Upper lobe of left lung (tissue), 4 donors: ENCODE data around the gene DLGAP1.

Experiments
- POLR2A ChIP-seq, 4 donors: fragments of 450-650 bp; IDR thresholded peaks; one replicate each; pipeline ENCODE4 v1.5.1; 2016 to 2017; ENCODE audit warnings: antibody characterized with exemption in 4 of 4, mild to moderate bottlenecking in 2 of 4
- POLR2AphosphoS5 ChIP-seq, 2 donors: sonication (generic); formaldehyde crosslinking; IDR thresholded peaks; one replicate each; pipeline ENCODE4 v1.5.1; 2017; ENCODE audit warnings: antibody characterized with exemption in 2 of 2
- TF ChIP-seq, protein P1 (sequence below), 6 experiments: fragments of 450-650 bp in 4 of 6; fragments of 200-600 bp in 2 of 6; sonication (generic) in 2 of 6; IDR thresholded peaks; one replicate each; pipeline ENCODE4 v1.5.1; 2016 to 2019; ENCODE audit warnings: antibody characterized with exemption in 6 of 6

DNA sequence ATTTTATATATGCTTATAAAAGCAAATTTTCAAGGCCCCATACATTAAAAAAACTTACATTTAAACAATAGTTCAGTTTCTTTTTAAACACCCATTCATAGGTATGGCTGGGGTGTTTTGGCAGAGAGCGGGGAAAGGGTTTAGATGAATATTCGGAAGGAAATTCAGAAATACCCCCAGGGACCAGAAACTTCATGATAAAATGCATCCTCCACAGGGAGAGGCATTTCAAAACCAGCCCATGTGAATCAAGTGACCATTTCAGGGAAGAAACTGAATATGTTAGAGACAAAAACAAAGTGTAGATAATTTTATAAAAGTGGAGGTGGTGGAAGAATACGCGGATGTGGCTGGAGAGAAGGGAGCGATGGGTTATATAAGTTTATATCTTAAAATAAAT lies 678.0 kb downstream of the DLGAP1 start:
- TF ChIP-seq, protein P1, sequence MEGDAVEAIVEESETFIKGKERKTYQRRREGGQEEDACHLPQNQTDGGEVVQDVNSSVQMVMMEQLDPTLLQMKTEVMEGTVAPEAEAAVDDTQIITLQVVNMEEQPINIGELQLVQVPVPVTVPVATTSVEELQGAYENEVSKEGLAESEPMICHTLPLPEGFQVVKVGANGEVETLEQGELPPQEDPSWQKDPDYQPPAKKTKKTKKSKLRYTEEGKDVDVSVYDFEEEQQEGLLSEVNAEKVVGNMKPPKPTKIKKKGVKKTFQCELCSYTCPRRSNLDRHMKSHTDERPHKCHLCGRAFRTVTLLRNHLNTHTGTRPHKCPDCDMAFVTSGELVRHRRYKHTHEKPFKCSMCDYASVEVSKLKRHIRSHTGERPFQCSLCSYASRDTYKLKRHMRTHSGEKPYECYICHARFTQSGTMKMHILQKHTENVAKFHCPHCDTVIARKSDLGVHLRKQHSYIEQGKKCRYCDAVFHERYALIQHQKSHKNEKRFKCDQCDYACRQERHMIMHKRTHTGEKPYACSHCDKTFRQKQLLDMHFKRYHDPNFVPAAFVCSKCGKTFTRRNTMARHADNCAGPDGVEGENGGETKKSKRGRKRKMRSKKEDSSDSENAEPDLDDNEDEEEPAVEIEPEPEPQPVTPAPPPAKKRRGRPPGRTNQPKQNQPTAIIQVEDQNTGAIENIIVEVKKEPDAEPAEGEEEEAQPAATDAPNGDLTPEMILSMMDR (IDR thresholded peaks at IDR 0.05), result no peak
- no peak for TF ChIP-seq POLR2A (IDR thresholded peaks at IDR 0.05)
- no peak for TF ChIP-seq POLR2AphosphoS5 (IDR thresholded peaks at IDR 0.05)
